Neural progenitor cell (in vitro differentiated cells): ENCODE measurements around the gene CHRNA4. TPM values are rescaled to one million over a fixed set of nuclear protein-coding genes. Genes with fewer than 3 reads are reported as not detected.

Source experiments
- DNase-seq: peaks from one replicate; pipeline ENCODE4 v3.0.0-alpha.2; 2016; ENCODE audit warnings: low spot score
- H2AFZ ChIP-seq: fragments of 200-600 bp; sonication (generic); replicated peaks from 2 replicates; pipeline ENCODE4 v1.6.1; 2016; ENCODE audit warnings: antibody characterized with exemption
- H3F3A ChIP-seq: fragments of 200-600 bp; sonication (generic); 2 replicates; pipeline ENCODE4 v1.6.1; 2016; ENCODE audit warnings: antibody characterized with exemption, low read depth
- H3K27ac ChIP-seq: fragments of 200-600 bp; sonication (generic); 2 replicates; pipeline ENCODE4 v1.5.1; 2016; ENCODE audit warnings: mild to moderate bottlenecking
- H3K27me3 ChIP-seq: fragments of 200-600 bp; sonication (generic); 2 replicates; pipeline ENCODE4 v1.6.1; 2016; ENCODE audit warnings: mild to moderate bottlenecking, moderate library complexity
- H3K36me3 ChIP-seq: fragments of 200-600 bp; sonication (generic); 2 replicates; pipeline ENCODE4 v1.5.1; 2016
- H3K4me1 ChIP-seq: fragments of 200-600 bp; sonication (generic); 2 replicates; pipeline ENCODE4 v1.6.1; 2016; ENCODE audit warnings: mixed run types
- H3K4me2 ChIP-seq: fragments of 200-600 bp; sonication (generic); 2 replicates; pipeline ENCODE4 v1.6.1; 2016
- H3K4me3 ChIP-seq: fragments of 200-600 bp; sonication (generic); 2 replicates; pipeline ENCODE4 v1.5.1; 2016
- H3K79me2 ChIP-seq: fragments of 200-600 bp; sonication (generic); 2 replicates; pipeline ENCODE4 v1.6.1; 2016; ENCODE audit warnings: low read depth
- H3K9ac ChIP-seq: fragments of 200-600 bp; sonication (generic); 2 replicates; pipeline ENCODE4 v1.6.1; 2016
- H3K9me3 ChIP-seq: fragments of 200-600 bp; sonication (generic); 2 replicates; pipeline ENCODE4 v1.5.1; 2016; ENCODE audit warnings: low read depth
- H4K20me1 ChIP-seq: fragments of 200-600 bp; sonication (generic); 2 replicates; pipeline ENCODE4 v1.6.1; 2016; ENCODE audit warnings: low read depth
- H3K27ac Mint-ChIP-seq: 3 replicates; pipeline ENCODE4 v1.8.0; 2021; ENCODE audit warnings: mixed read lengths
- H3K27me3 Mint-ChIP-seq: 2 replicates; pipeline ENCODE4 v1.8.0; 2022; ENCODE audit warnings: low read depth, mild to moderate bottlenecking, inconsistent platforms, moderate library complexity, mixed read lengths; ENCODE audit not compliant: insufficient read depth
- H3K36me3 Mint-ChIP-seq: 3 replicates; pipeline ENCODE4 v1.8.0; 2021; ENCODE audit warnings: mixed read lengths
- H3K4me1 Mint-ChIP-seq: 3 replicates; pipeline ENCODE4 v1.8.0; 2021; ENCODE audit warnings: mixed read lengths
- H3K4me3 Mint-ChIP-seq: 3 replicates; pipeline ENCODE4 v1.8.0; 2021; ENCODE audit warnings: mild to moderate bottlenecking, moderate library complexity, mixed read lengths
- H3K9me3 Mint-ChIP-seq: 3 replicates; pipeline ENCODE4 v1.8.0; 2020; ENCODE audit warnings: mixed read lengths
- EZH2 ChIP-seq: fragments of 200-600 bp; sonication (generic); IDR thresholded peaks from 2 replicates; pipeline ENCODE4 v1.6.1; 2017; ENCODE audit warnings: antibody characterized with exemption, mild to moderate bottlenecking, moderate library complexity
- EZH2phosphoT487 ChIP-seq: fragments of 200-600 bp; sonication (generic); IDR thresholded peaks from 2 replicates; pipeline ENCODE4 v1.6.1; 2017; ENCODE audit warnings: antibody characterized with exemption
- total RNA-seq: library from RNA; depleted of rRNA; stranded (reverse); fragments of >200 nt; gene quantifications from 2 replicates; pipeline ENCODE4 v1.2.3, GENCODE V29; 2015; ENCODE audit warnings: low replicate concordance
- TF ChIP-seq, protein P1 (sequence below): fragments of 200-600 bp; sonication (generic); IDR thresholded peaks from 2 replicates; pipeline ENCODE4 v1.5.1; 2017; ENCODE audit warnings: antibody characterized with exemption, mild to moderate bottlenecking

Gene CHRNA4
- total RNA-seq, 1 donor from 2014 or later, result not detected

DNA sequence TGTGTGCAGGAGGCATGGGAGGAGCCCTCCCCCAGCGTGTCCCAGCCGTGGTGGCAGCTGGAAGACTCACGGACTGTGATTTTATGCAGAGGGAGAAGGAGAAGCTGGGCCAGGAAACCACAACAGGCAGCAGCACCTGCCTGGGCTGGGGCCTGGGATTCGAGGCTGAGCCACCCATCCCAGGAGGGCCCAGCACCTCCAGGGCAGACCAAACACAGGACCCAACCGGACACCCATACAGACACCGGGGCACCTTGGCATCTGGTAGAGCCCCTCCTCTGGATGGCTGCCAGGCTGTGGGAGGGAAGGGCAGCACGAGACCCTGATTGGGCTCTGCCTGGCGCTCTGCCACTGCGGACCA is 41.7 kb upstream of the CHRNA4 start:
- Histone ChIP-seq H3K4me3 (no peak overlapping the region), H4K20me1 (no peaks in the 10 kb centered on the region), H3K9ac (no peak overlapping the region), H3K36me3 (no peaks in the 10 kb centered on the region), H3K4me1 (no peaks in the 10 kb centered on the region), H3F3A (no peaks in the 10 kb centered on the region), H3K27ac (no peak overlapping the region), H3K79me2 (no peaks in the 10 kb centered on the region), H2AFZ (no peak overlapping the region), H3K27me3 (no peaks in the 10 kb centered on the region), H3K9me3 (no peaks in the 10 kb centered on the region), H3K4me2 (no peak overlapping the region)
- no peak for TF ChIP-seq EZH2phosphoT487
- TF ChIP-seq EZH2, result no peak
- TF ChIP-seq, protein P1, sequence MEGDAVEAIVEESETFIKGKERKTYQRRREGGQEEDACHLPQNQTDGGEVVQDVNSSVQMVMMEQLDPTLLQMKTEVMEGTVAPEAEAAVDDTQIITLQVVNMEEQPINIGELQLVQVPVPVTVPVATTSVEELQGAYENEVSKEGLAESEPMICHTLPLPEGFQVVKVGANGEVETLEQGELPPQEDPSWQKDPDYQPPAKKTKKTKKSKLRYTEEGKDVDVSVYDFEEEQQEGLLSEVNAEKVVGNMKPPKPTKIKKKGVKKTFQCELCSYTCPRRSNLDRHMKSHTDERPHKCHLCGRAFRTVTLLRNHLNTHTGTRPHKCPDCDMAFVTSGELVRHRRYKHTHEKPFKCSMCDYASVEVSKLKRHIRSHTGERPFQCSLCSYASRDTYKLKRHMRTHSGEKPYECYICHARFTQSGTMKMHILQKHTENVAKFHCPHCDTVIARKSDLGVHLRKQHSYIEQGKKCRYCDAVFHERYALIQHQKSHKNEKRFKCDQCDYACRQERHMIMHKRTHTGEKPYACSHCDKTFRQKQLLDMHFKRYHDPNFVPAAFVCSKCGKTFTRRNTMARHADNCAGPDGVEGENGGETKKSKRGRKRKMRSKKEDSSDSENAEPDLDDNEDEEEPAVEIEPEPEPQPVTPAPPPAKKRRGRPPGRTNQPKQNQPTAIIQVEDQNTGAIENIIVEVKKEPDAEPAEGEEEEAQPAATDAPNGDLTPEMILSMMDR, result no peak
- Mint-ChIP-seq H3K4me1 (peaks cover 7% of the 10 kb centered on the region), H3K9me3 (no peaks in the 10 kb centered on the region), H3K36me3 (no peaks in the 10 kb centered on the region), H3K27ac (no peak overlapping the region), H3K27me3 (peaks cover 11% of the 10 kb centered on the region), H3K4me3 (no peak overlapping the region)
- DNase-seq, result no peak

DNA sequence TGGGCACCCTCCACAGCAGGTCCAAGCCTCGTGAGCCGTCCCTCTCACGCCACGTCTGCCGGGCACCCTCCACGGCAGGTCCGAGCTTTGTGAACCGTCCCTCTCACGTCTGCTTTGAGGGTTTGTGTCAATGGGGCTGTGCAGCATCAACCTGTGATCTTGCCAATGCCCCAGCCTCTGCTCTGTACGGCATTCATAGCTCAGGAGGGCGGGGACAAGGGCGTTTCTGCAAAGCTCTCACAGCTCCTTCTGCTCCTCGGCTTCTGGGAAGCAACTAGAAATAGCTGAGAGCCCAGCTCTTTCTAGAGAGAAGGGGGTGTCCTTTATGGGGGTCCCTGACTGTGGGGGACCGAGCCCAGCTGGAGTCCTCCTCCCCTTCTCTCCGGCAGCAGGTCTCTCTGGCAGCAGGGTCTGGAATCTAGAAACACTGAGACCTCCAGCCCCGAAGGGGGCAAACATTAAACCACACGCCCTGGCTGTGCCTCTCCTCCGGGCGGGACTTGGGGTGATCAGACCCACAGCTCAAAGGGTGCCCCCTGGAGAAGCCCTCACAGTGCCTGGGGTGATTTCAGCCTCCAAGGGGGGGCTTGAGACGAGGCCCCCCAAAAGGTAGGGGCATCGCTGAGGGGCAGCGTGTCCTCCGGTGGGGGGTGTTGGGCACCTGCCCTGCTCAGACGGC is 41.2 kb upstream of the CHRNA4 start:
- no peak for TF ChIP-seq EZH2
- no peak for TF ChIP-seq EZH2phosphoT487
- TF ChIP-seq, protein P1, result no peak
- Histone ChIP-seq H3K9me3 (no peaks in the 10 kb centered on the region), H3K9ac (no peak overlapping the region), H3K79me2 (no peaks in the 10 kb centered on the region), H2AFZ (no peak overlapping the region), H3K27ac (no peak overlapping the region), H3K36me3 (no peaks in the 10 kb centered on the region), H3K4me3 (no peak overlapping the region), H3K4me1 (no peaks in the 10 kb centered on the region), H3F3A (no peaks in the 10 kb centered on the region), H3K4me2 (no peak overlapping the region), H3K27me3 (no peaks in the 10 kb centered on the region), H4K20me1 (no peaks in the 10 kb centered on the region)
- Mint-ChIP-seq H3K4me1 (peaks cover 7% of the 10 kb centered on the region), H3K27ac (peak overlapping the region; percentile 82), H3K27me3 (peaks cover 11% of the 10 kb centered on the region), H3K4me3 (no peak overlapping the region), H3K9me3 (no peaks in the 10 kb centered on the region), H3K36me3 (no peaks in the 10 kb centered on the region)
- DNase-seq, result no peak

DNA sequence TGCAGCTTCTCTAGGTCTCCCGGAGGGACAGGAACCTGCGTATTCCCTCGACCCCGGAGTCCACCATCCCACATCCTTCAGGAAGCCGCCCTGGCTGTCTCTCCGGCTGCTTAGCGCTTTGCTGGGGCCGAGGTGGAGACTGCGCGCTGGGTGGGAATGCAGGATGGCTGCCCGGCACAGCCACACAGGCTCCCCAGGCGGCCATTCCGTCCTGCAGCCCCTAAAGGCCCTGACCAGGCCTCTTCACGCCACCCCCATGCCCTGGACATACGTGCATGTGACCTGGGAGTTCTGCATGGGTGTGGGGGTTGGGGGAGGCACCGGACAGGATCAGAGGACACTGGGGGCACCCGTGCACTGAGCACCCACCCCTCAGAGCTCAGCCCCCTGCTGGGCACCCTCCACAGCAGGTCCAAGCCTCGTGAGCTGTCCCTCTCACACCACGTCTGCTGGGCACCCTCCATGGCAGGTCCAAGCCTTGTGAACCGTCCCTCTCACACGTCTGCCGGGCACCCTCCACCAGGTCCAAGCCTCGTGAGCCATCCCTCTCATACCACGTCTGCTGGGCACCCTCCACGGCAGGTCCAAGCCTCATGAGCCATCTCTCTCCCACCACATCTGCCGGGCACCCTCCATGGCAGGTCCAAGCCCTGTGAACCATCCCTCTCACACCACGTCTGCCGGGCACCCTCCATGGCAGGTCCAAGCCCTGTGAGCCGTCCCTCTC is 40.4 kb upstream of the CHRNA4 start:
- Histone ChIP-seq H3K4me3 (no peak overlapping the region), H3K9ac (no peak overlapping the region), H2AFZ (no peak overlapping the region), H3K9me3 (no peaks in the 10 kb centered on the region), H3K27ac (no peak overlapping the region), H3K36me3 (no peaks in the 10 kb centered on the region), H4K20me1 (no peaks in the 10 kb centered on the region), H3F3A (no peaks in the 10 kb centered on the region), H3K27me3 (no peaks in the 10 kb centered on the region), H3K4me1 (no peaks in the 10 kb centered on the region), H3K79me2 (no peaks in the 10 kb centered on the region), H3K4me2 (no peak overlapping the region)
- Mint-ChIP-seq H3K4me3 (no peak overlapping the region), H3K27me3 (peaks cover 11% of the 10 kb centered on the region), H3K36me3 (no peaks in the 10 kb centered on the region), H3K4me1 (peaks cover 7% of the 10 kb centered on the region), H3K9me3 (no peaks in the 10 kb centered on the region), H3K27ac (peak overlapping the region; percentile 82)
- no peak for TF ChIP-seq EZH2phosphoT487
- TF ChIP-seq EZH2, result no peak
- TF ChIP-seq, protein P1, result no peak
- DNase-seq, result no peak
